ENCODE measurements around the gene OGFR. TPM values are rescaled to one million over a fixed set of nuclear protein-coding genes. Genes with fewer than 3 reads are reported as not detected.

Gene OGFR
- total and polyA plus RNA-seq, 2 donors (not counting 3 experiments of a cell fraction or from before 2014, with no cell fraction given), result 30.8 to 44.0 TPM

DNA sequence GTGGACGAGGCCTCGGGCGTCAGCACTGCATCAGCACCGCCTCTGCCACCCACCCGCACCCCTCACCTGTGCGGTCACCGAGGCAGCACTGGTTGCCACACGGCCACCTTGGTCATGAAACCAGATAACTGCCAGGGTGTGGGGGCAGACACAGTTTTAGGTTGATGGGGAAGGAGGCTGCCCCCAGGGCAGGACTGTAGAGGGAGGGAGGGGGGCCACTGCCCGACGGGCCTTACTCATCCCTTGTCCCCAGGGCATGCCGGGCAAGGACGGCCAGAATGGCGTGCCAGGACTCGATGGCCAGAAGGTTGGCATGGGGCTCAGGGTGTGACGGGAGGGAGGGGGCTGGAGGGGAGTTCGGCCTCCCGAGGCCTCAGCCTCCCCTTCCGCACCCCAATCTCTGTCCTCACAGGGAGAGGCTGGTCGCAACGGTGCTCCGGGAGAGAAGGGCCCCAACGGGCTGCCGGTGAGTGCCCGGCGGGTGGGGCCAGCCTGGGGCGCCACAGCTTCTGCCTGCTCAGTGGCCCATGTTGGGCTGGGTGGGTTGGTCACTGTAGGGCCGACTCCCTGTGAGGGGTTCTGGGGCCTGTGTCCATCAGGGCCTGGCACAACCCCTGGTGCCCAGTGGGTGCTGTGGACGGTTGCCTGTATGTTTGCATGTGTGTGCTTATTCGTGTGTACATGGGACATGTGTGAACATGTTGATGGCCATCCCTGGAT is 24.0 kb downstream of the OGFR start:
- Histone ChIP-seq H3K9ac (replicated peaks; ENCODE audit: extremely low read depth, insufficient read depth, low read length) (no peak overlapping the region), H3K79me2 (ENCODE audit: control insufficient read depth, insufficient read depth, low read length) (no peaks in the 10 kb centered on the region), H3K9me1 (replicated peaks; ENCODE audit: control insufficient read depth, extremely low read depth, insufficient read depth, low read length) (no peaks in the 10 kb centered on the region), H2AFZ (ENCODE audit: low read depth, low read length) (no peak overlapping the region), H3K4me2 (ENCODE audit: insufficient read depth, low read length) (no peak overlapping the region), H3K27ac (ENCODE audit: insufficient read depth, low read depth, low read length) (no peak overlapping the region), H3K9me3 (replicated peaks; ENCODE audit: control insufficient read depth, insufficient read depth, low read length) (no peaks in the 10 kb centered on the region), H3K4me1 (ENCODE audit: control insufficient read depth, extremely low read depth, insufficient read depth, low read length) (no peaks in the 10 kb centered on the region), H3K4me3 (replicated peaks in 1 of 3; ENCODE audit: insufficient read depth in 1 of 3, low read depth in 1 of 3, low read length in 3 of 3) (no peak overlapping the region), H3K27me3 (ENCODE audit: control insufficient read depth in 2 of 2, insufficient read depth in 2 of 2, low read length in 2 of 2) (no peaks in the 10 kb centered on the region), H4K20me1 (replicated peaks; ENCODE audit: control insufficient read depth, extremely low read depth, insufficient read depth, low read length) (no peaks in the 10 kb centered on the region), H3K36me3 (ENCODE audit: control insufficient read depth in 2 of 2, extremely low read depth in 1 of 2, insufficient read depth in 2 of 2, low read length in 2 of 2) (no peaks in the 10 kb centered on the region)
- dilution Hi-C loops (cut with MboI; ENCODE audit: extremely low pct_ligation_motif_present, low sequenced_read_pairs), result no loop called here
- no peak for TF ChIP-seq POLR2A (IDR thresholded peaks at IDR 0.05; ENCODE audit: low read depth, low read length)
- ChIA-PET POLR2A (no interaction called here), CTCF (interaction anchor here (1.0 kb wide), 1 partner anchor 21 kb away, joined by 3 read pairs; no protein-coding TSS in a partner anchor)
- no peak for FAIRE-seq
- intact Hi-C loops (cut with micrococcal nuclease), result no loop called here
- no peak for DNase-seq (ENCODE audit: low read depth, low spot score)
- BruUV-seq (replicated peaks), result no TSS peak

DNA sequence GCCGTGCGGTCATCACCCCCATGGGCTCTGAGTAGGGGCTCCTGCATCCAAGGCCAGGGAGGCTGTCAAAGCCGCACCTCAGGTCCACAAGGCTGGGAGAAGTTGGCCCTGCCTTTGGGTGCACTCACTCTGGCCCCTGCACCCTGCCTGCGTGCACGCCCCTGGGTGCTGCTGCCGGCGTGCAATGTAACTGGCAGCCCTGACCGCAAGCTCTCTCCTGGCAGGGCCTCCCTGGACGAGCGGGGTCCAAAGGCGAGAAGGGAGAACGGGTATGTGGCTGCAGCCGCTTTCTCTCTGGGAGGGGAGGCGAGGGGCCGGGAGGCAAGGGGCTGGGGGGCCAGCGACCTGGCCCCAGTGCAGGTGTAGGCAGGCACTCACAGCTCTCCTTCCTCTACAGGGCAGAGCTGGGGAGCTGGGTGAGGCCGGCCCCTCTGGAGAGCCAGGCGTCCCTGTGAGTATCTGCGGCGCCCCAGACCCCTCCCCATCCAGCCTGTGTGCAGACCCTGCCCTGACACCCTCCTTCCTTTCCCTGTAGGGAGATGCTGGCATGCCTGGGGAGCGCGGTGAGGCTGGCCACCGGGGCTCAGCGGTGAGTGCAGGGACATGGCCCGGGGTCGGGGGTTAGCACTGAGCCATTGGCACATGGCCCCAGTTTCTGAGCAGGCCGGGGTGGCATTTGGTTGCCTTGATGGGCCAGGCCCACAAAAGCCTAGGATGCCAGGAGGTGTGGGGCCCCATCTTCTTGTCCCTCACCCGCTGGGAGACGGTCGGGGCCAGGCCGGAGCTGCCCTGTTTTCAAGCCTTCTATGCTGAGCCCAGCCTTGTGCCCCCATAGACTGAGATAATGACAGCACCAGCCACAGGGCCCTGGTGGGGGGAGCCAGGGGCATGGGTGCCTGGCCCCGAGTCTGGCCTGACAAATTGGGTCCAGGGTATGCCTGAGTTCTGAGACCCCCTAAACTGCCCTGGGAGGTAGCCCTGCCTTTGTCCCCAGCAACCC is 24.9 kb downstream of the OGFR start:
- intact Hi-C loops (cut with micrococcal nuclease) (no loop called here), dilution Hi-C loops (cut with MboI; ENCODE audit: extremely low pct_ligation_motif_present, low sequenced_read_pairs) (no loop called here)
- H3K27ac ChIP-seq (ENCODE audit: insufficient read depth, low read depth, low read length), result no peak overlapping the region
- no peak overlapping the region for H3K4me3 ChIP-seq (replicated peaks in 1 of 3; ENCODE audit: insufficient read depth in 1 of 3, low read depth in 1 of 3, low read length in 3 of 3)
- H3K27me3 ChIP-seq (ENCODE audit: control insufficient read depth in 2 of 2, insufficient read depth in 2 of 2, low read length in 2 of 2), result no peaks in the 10 kb centered on the region
- H3K9me3 ChIP-seq (replicated peaks; ENCODE audit: control insufficient read depth, insufficient read depth, low read length), result no peaks in the 10 kb centered on the region
- TF ChIP-seq JUN (IDR thresholded peaks at IDR 0.05; ENCODE audit: borderline replicate concordance, insufficient read depth, insufficient read length, low read depth) (no peak), GATA2 (IDR thresholded peaks at IDR 0.05; ENCODE audit: insufficient read depth, insufficient read length, low read depth, low read length) (no peak), MYC (IDR thresholded peaks at IDR 0.05; ENCODE audit: low read depth, low read length) (no peak), POLR2AphosphoS5 (IDR thresholded peaks at IDR 0.05; ENCODE audit: insufficient read depth, low read depth, low read length) (no peak), EZH2 (IDR thresholded peaks at IDR 0.05; ENCODE audit: borderline replicate concordance, low read depth, low read length, severe bottlenecking) (no peak), POLR2A (IDR thresholded peaks at IDR 0.05; ENCODE audit: low read depth, low read length) (no peak), FOS (IDR thresholded peaks at IDR 0.05; ENCODE audit: borderline replicate concordance, insufficient read depth, low read length) (no peak)
- TF ChIP-seq, protein P1, sequence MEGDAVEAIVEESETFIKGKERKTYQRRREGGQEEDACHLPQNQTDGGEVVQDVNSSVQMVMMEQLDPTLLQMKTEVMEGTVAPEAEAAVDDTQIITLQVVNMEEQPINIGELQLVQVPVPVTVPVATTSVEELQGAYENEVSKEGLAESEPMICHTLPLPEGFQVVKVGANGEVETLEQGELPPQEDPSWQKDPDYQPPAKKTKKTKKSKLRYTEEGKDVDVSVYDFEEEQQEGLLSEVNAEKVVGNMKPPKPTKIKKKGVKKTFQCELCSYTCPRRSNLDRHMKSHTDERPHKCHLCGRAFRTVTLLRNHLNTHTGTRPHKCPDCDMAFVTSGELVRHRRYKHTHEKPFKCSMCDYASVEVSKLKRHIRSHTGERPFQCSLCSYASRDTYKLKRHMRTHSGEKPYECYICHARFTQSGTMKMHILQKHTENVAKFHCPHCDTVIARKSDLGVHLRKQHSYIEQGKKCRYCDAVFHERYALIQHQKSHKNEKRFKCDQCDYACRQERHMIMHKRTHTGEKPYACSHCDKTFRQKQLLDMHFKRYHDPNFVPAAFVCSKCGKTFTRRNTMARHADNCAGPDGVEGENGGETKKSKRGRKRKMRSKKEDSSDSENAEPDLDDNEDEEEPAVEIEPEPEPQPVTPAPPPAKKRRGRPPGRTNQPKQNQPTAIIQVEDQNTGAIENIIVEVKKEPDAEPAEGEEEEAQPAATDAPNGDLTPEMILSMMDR (IDR thresholded peaks at IDR 0.05; ENCODE audit: extremely low read depth in 1 of 2, insufficient read depth in 1 of 2, low read depth in 1 of 2, low read length in 2 of 2), result no peak
- TF ChIP-seq, protein P2, sequence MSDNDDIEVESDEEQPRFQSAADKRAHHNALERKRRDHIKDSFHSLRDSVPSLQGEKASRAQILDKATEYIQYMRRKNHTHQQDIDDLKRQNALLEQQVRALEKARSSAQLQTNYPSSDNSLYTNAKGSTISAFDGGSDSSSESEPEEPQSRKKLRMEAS (IDR thresholded peaks at IDR 0.05; ENCODE audit: insufficient read depth, insufficient read length), result no peak
- CTCF ChIA-PET, result interaction anchor here (1.0 kb wide), 1 partner anchor 21 kb away, joined by 3 read pairs; no protein-coding TSS in a partner anchor
- no peak overlapping the region for H3K4me2 ChIP-seq (ENCODE audit: insufficient read depth, low read length)
- H2AFZ ChIP-seq (ENCODE audit: low read depth, low read length), result no peak overlapping the region
- H3K9me1 ChIP-seq (replicated peaks; ENCODE audit: control insufficient read depth, extremely low read depth, insufficient read depth, low read length), result no peaks in the 10 kb centered on the region
- POLR2A ChIA-PET, result no interaction called here
- no peak for FAIRE-seq
- no peaks in the 10 kb centered on the region for H3K79me2 ChIP-seq (ENCODE audit: control insufficient read depth, insufficient read depth, low read length)
- no peaks in the 10 kb centered on the region for H4K20me1 ChIP-seq (replicated peaks; ENCODE audit: control insufficient read depth, extremely low read depth, insufficient read depth, low read length)
- no TSS peak for BruUV-seq (replicated peaks)
- H3K4me1 ChIP-seq (ENCODE audit: control insufficient read depth, extremely low read depth, insufficient read depth, low read length), result no peaks in the 10 kb centered on the region
- DNase-seq (ENCODE audit: low read depth, low spot score), result no peak
- H3K9ac ChIP-seq (replicated peaks; ENCODE audit: extremely low read depth, insufficient read depth, low read length), result no peak overlapping the region
- H3K36me3 ChIP-seq (ENCODE audit: control insufficient read depth in 2 of 2, extremely low read depth in 1 of 2, insufficient read depth in 2 of 2, low read length in 2 of 2), result no peaks in the 10 kb centered on the region
